ENCODE data around the gene SOCS6. TPM values are rescaled to one million over a fixed set of nuclear protein-coding genes. Genes with fewer than 3 reads are reported as not detected.

Gene SOCS6
- total and polyA plus RNA-seq, 2 of the 13 experiments (the other 11 are each of a cell fraction or from before 2014, with no cell fraction given) = 18.6 to 38.3 TPM

GRCh38 chr18:70333757-70334156 is 44.9 kb downstream of the SOCS6 start (continued):
- TF ChIP-seq NFAT5 (CRISPR knock-in tag; IDR thresholded peaks at IDR 0.05) (no peak), ZSCAN30 (CRISPR knock-in tag; IDR thresholded peaks at IDR 0.05) (no peak), ZNF318 (CRISPR knock-in tag; IDR thresholded peaks at IDR 0.05) (no peak), ARID4A (CRISPR knock-in tag; IDR thresholded peaks at IDR 0.05; ENCODE audit: borderline replicate concordance) (no peak; the same call in 1 of the 2 replicates), SCMH1 (CRISPR knock-in tag; IDR thresholded peaks at IDR 0.05; ENCODE audit: borderline replicate concordance) (no peak), ZNF782 (CRISPR knock-in tag; IDR thresholded peaks at IDR 0.05; ENCODE audit: borderline replicate concordance) (no peak), SOX6 (IDR thresholded peaks at IDR 0.05) (no peak), SOX6 (CRISPR knock-in tag; IDR thresholded peaks at IDR 0.05) (peak; percentile 79), JUN (CRISPR knock-in tag; IDR thresholded peaks at IDR 0.05) (peak; percentile 95), NPAS2 (CRISPR knock-in tag; IDR thresholded peaks at IDR 0.05; ENCODE audit: borderline replicate concordance) (no peak), NCOR1 (IDR thresholded peaks at IDR 0.05; ENCODE audit: borderline replicate concordance, low read length) (peak; percentile 68; the same call in 1 of the 2 replicates), ZNF225 (CRISPR knock-in tag; IDR thresholded peaks at IDR 0.05) (no peak)

Data from HepG2 (cell line).